Measurements from ENCODE around the gene BNC2. TPM values are rescaled to one million over a fixed set of nuclear protein-coding genes. Genes with fewer than 3 reads are reported as not detected.

BNC2 gene
- total RNA-seq, 2 experiments from 2014 or later = not detected

- peaks cover 2% of the 10 kb centered on the region for H3K27me3 Mint-ChIP-seq
- no peak overlapping the region for H3K4me3 Mint-ChIP-seq
- no peaks in the 10 kb centered on the region for H3K4me1 Mint-ChIP-seq
- ATAC-seq (no peak), DNase-seq (no peak)
- no peaks in the 10 kb centered on the region for H3K9me3 Mint-ChIP-seq (ENCODE audit: low read depth)
- ChIA-PET POLR2A (no interaction called here), CTCF (no interaction called here)
- no peaks in the 10 kb centered on the region for H3K36me3 Mint-ChIP-seq (ENCODE audit: low read depth)
- intact Hi-C loops (cut with DNase I, micrococcal nuclease) = no loop called here
- no peak overlapping the region for H3K27ac Mint-ChIP-seq
Measured at GRCh38 chr9:16676519-16676918, 194.0 kb downstream of the BNC2 start.

GRCh38 chr9:16675131-16675530 lies 195.3 kb downstream of the BNC2 start:
- Mint-ChIP-seq H3K27ac (no peak overlapping the region), H3K4me3 (no peak overlapping the region), H3K27me3 (no peaks in the 10 kb centered on the region), H3K9me3 (ENCODE audit: low read depth) (no peaks in the 10 kb centered on the region), H3K36me3 (ENCODE audit: low read depth) (no peaks in the 10 kb centered on the region), H3K4me1 (no peaks in the 10 kb centered on the region)
- POLR2A ChIA-PET = no interaction called here
- CTCF ChIA-PET = no interaction called here
- ATAC-seq (no peak), DNase-seq (no peak)
- intact Hi-C loops (cut with DNase I, micrococcal nuclease) = no loop called here

DNA sequence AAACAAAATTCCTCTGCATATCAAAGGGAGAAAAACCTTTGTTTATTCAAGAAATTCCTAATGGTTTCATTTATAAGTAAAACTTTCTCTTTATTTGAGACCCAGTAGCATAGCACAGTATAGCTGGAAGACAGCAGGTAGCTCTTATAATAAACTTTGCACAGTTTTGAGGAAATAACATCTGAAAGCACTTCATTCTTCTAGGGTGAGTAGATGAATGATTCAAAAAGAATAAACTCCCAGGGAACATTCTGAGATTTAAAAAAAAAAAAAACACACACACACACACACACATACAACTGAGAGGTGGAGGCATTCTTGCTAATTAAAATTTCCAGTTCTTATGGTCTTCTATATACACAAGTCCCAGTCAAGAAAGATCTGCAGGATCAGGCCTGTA lies 197.3 kb downstream of the BNC2 start:
- no peak overlapping the region for H3K27ac Mint-ChIP-seq
- H3K36me3 Mint-ChIP-seq (ENCODE audit: low read depth) = no peaks in the 10 kb centered on the region
- ChIA-PET CTCF (no interaction called here), POLR2A (no interaction called here)
- no peaks in the 10 kb centered on the region for H3K27me3 Mint-ChIP-seq
- intact Hi-C loops (cut with DNase I, micrococcal nuclease) = no loop called here
- H3K4me3 Mint-ChIP-seq = no peak overlapping the region
- DNase-seq (no peak), ATAC-seq (no peak)
- H3K4me1 Mint-ChIP-seq = no peaks in the 10 kb centered on the region
- H3K9me3 Mint-ChIP-seq (ENCODE audit: low read depth) = no peaks in the 10 kb centered on the region

GRCh38 chr9:16672501-16672900 lies 198.0 kb downstream of the BNC2 start:
- CTCF ChIA-PET = no interaction called here
- no peaks in the 10 kb centered on the region for H3K36me3 Mint-ChIP-seq (ENCODE audit: low read depth)
- no peak overlapping the region for H3K4me3 Mint-ChIP-seq
- H3K27ac Mint-ChIP-seq = no peak overlapping the region
- intact Hi-C loops (cut with DNase I, micrococcal nuclease) = no loop called here
- POLR2A ChIA-PET = no interaction called here
- ATAC-seq (no peak), DNase-seq (no peak)
- no peaks in the 10 kb centered on the region for H3K27me3 Mint-ChIP-seq
- no peaks in the 10 kb centered on the region for H3K4me1 Mint-ChIP-seq
- H3K9me3 Mint-ChIP-seq (ENCODE audit: low read depth) = no peaks in the 10 kb centered on the region

DNA sequence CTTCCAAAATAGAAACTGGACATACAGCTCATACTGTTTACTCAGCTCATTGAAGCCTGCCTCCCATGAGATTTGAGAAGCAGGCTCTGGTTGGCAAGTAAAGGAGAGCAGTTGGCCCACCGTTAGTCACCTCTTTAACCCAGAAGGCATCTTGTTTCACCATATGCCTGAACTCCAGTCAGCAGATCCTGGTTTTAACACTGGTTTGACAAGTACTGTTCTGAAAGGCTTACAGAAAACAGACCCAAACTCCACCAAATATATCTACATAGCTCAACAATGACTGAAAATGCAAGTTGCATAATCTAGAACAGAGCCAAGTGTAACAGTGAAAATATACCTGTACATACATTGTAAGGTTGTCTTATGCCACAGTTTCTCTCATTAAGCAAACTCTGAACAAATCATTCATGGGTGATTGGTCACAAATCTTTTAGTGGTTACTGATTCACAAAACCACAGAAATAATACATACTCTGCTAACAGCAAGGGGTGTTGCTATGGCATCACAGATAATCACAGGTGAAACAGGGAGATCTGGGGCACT lies 198.8 kb downstream of the BNC2 start:
- DNase-seq = no peak
- no peaks in the 10 kb centered on the region for H3K9me3 Mint-ChIP-seq (ENCODE audit: low read depth)
- no peaks in the 10 kb centered on the region for H3K27me3 Mint-ChIP-seq
- ChIA-PET POLR2A (no interaction called here), CTCF (no interaction called here)
- no peak overlapping the region for H3K4me3 Mint-ChIP-seq
- no peaks in the 10 kb centered on the region for H3K36me3 Mint-ChIP-seq (ENCODE audit: low read depth)
- ATAC-seq = no peak
- no peaks in the 10 kb centered on the region for H3K4me1 Mint-ChIP-seq
- H3K27ac Mint-ChIP-seq = no peak overlapping the region
- intact Hi-C loops (cut with DNase I, micrococcal nuclease) = no loop called here

GRCh38 chr9:16670791-16671190 lies 199.7 kb downstream of the BNC2 start:
- no peak for ATAC-seq
- Mint-ChIP-seq H3K36me3 (ENCODE audit: low read depth) (no peaks in the 10 kb centered on the region), H3K27ac (no peak overlapping the region), H3K4me3 (no peak overlapping the region), H3K27me3 (no peaks in the 10 kb centered on the region), H3K4me1 (no peaks in the 10 kb centered on the region), H3K9me3 (ENCODE audit: low read depth) (no peaks in the 10 kb centered on the region)
- intact Hi-C loops (cut with DNase I, micrococcal nuclease) = no loop called here
- CTCF ChIA-PET = no interaction called here
- POLR2A ChIA-PET = no interaction called here
- no peak for DNase-seq

DNA sequence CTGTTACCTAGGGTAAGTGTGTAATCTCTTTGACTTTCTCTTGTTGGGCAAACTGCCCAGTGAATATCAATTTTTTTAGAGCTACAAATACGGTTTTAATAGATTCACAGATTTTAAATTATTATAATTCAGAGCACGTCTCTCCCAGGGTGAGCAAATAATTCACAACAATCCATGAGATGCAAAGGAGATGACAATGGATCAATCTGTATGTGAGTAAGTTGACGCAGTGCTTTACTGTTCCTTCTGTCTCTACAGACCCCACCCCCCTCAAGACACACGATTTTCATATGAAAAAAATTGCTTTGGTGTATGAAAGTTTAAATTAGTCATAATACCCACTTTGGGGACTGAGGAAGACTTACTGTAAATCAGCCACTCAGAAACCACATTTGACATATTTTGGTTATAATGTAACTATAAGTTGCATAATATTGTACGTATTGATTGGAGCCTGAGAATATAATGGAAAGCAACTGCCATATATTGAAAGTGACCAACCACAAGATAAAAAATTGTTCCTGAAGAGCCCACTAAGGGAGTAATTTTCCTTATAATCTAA lies 201.7 kb downstream of the BNC2 start:
- Mint-ChIP-seq H3K4me1 (no peaks in the 10 kb centered on the region), H3K27me3 (no peaks in the 10 kb centered on the region), H3K4me3 (no peak overlapping the region), H3K36me3 (ENCODE audit: low read depth) (no peaks in the 10 kb centered on the region), H3K27ac (no peak overlapping the region), H3K9me3 (ENCODE audit: low read depth) (peaks cover 2% of the 10 kb centered on the region)
- intact Hi-C loops (cut with DNase I, micrococcal nuclease) = no loop called here
- DNase-seq (no peak), ATAC-seq (no peak)
- POLR2A ChIA-PET = no interaction called here
- CTCF ChIA-PET = no interaction called here

DNA sequence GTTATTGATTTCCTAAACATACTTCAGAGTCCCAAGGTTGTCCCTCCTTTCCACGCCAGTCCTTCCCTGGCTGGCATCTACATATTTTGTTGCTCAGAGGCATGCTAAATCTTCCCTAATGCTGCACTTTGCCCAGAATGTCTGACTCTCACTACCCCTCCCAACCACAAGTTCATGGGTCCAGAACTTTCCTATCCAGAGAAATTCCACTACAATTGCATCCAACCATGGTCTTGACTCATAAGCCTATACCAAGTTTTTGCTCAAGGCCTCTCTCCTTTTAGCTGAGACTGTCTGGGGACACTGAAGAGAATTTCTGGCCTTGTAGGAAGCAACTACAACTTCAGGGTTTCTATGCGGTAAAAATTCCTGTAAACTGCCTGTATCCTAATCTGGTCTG lies 206.3 kb downstream of the BNC2 start:
- CTCF ChIA-PET = no interaction called here
- intact Hi-C loops (cut with DNase I, micrococcal nuclease) = no loop called here
- H3K27me3 Mint-ChIP-seq = no peaks in the 10 kb centered on the region
- POLR2A ChIA-PET = no interaction called here
- ATAC-seq (no peak), DNase-seq (no peak)
- no peak overlapping the region for H3K4me3 Mint-ChIP-seq
- peaks cover 2% of the 10 kb centered on the region for H3K9me3 Mint-ChIP-seq (ENCODE audit: low read depth)
- H3K27ac Mint-ChIP-seq = no peak overlapping the region
- H3K36me3 Mint-ChIP-seq (ENCODE audit: low read depth) = no peaks in the 10 kb centered on the region
- H3K4me1 Mint-ChIP-seq = no peaks in the 10 kb centered on the region

GRCh38 chr9:16661816-16662215 lies 208.7 kb downstream of the BNC2 start:
- ATAC-seq (no peak), DNase-seq (no peak)
- Mint-ChIP-seq H3K9me3 (ENCODE audit: low read depth) (peaks cover 2% of the 10 kb centered on the region), H3K4me1 (no peaks in the 10 kb centered on the region), H3K4me3 (no peak overlapping the region), H3K27me3 (no peaks in the 10 kb centered on the region), H3K27ac (no peak overlapping the region), H3K36me3 (ENCODE audit: low read depth) (no peaks in the 10 kb centered on the region)
- ChIA-PET CTCF (no interaction called here), POLR2A (no interaction called here)
- intact Hi-C loops (cut with DNase I, micrococcal nuclease) = no loop called here

DNA sequence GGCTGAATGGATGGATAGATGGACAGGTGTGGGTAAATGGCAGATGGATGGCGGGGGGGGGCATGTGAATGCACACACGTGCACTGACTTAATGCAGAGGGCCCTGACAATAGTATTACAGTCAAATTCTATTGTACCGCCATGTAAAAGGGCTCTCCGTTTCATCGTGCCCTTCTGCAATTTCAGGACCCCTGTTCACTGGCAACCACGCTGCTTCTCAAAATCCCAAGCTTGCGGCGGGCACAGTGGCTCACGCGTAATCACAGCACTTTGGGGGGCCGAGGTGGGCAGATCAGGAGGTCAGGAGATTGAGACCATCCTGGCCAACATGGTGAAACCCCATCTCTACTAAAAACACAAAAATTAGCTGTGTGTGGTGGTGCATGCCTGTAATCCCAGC lies 211.4 kb downstream of the BNC2 start:
- POLR2A ChIA-PET = no interaction called here
- Mint-ChIP-seq H3K36me3 (ENCODE audit: low read depth) (no peaks in the 10 kb centered on the region), H3K9me3 (ENCODE audit: low read depth) (peaks cover 2% of the 10 kb centered on the region), H3K4me3 (no peak overlapping the region), H3K27me3 (no peaks in the 10 kb centered on the region), H3K27ac (no peak overlapping the region), H3K4me1 (no peaks in the 10 kb centered on the region)
- intact Hi-C loops (cut with DNase I, micrococcal nuclease) = no loop called here
- ATAC-seq (no peak), DNase-seq (no peak)
- CTCF ChIA-PET = no interaction called here

DNA sequence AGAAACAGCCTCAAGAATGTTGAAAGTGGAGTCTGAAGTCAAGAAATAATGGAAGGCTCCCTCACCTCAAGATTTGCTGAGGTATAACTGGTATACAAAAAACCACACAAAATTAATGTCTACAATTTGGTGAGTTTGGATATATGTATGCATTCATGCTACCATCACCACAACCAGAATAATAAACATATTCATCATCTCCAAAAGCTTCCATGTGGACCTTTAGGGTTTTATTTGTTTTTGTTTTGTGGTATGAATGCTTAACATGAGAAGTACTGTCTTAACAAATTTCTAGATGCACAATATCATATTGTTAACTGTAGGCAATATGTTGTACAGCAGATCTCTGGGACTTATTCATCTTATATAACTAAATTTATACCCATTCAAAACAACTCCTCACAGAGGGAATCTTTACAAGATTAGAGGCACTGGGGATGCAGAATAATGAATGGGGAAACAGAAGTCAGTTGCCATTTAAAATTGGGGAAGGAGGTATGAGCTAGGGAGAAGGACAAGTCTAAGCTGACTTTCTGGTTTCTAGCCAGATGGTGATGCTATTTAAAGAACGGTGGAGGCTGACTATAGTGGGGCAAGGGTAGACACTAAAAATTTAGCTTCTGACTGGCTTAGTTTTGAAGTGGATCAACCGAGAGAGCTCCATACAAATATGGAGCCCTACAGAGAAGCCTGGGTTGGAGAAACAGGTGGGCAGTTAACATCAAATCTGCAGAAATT lies 213.9 kb downstream of the BNC2 start:
- DNase-seq = no peak
- Mint-ChIP-seq H3K4me3 (no peak overlapping the region), H3K4me1 (no peaks in the 10 kb centered on the region), H3K9me3 (ENCODE audit: low read depth) (no peaks in the 10 kb centered on the region), H3K27me3 (no peaks in the 10 kb centered on the region), H3K27ac (no peak overlapping the region), H3K36me3 (ENCODE audit: low read depth) (no peaks in the 10 kb centered on the region)
- POLR2A ChIA-PET = no interaction called here
- CTCF ChIA-PET = no interaction called here
- ATAC-seq = no peak
- intact Hi-C loops (cut with DNase I, micrococcal nuclease) = no loop called here

- no peaks in the 10 kb centered on the region for H3K36me3 Mint-ChIP-seq (ENCODE audit: low read depth)
- H3K27ac Mint-ChIP-seq = no peak overlapping the region
- intact Hi-C loops (cut with DNase I, micrococcal nuclease) = no loop called here
- ChIA-PET POLR2A (no interaction called here), CTCF (no interaction called here)
- no peak for ATAC-seq
- H3K9me3 Mint-ChIP-seq (ENCODE audit: low read depth) = no peaks in the 10 kb centered on the region
- no peak overlapping the region for H3K4me3 Mint-ChIP-seq
- no peaks in the 10 kb centered on the region for H3K27me3 Mint-ChIP-seq
- no peaks in the 10 kb centered on the region for H3K4me1 Mint-ChIP-seq
- no peak for DNase-seq
Measured at GRCh38 chr9:16654596-16655126, 215.8 kb downstream of the BNC2 start.
